K562 (cell line): ENCODE results near the gene HBQ1. TPM values are rescaled to one million over a fixed set of nuclear protein-coding genes. Genes with fewer than 3 reads are reported as not detected.

Experiments
- ATAC-seq: fragments of 200-7000 bp; cut with Tn5 transposase; 3 replicates; pipeline ENCODE4 v1.9.1; 2020; ENCODE audit warnings: moderate library complexity
- BruUV-seq: library from RNA; stranded (reverse); fragments of 400-500 nt; replicated peaks from 2 replicates; lab custom pipeline; 2021; lab: Mats Ljungman, UMichigan
- CTCF ChIA-PET: fragments of 300-600 bp; formaldehyde crosslinking; extraction: SDS; loops from one replicate; lab custom pipeline; 2021; ENCODE audit warnings: low intra/inter-chr PET ratio; lab: Yijun Ruan, JAX
- POLR2A ChIA-PET: fragments of 300-600, 350-650 bp; sonication (Branson Sonifier 250); formaldehyde crosslinking; extraction: SDS; loops from one replicate; lab custom pipeline; 2021; ENCODE audit warnings: antibody characterized with exemption, inconsistent platforms; lab: Yijun Ruan, JAX
- DNase-seq, 4 experiments: peaks; one replicate each; pipeline versions ENCODE4 v3.0.0 to v3.0.0-alpha.2; 2011 to 2018; ENCODE audit warnings: low spot score in 3 of 4, mixed read lengths in 3 of 4; ENCODE audit errors: extremely low read depth in 1 of 4
- FAIRE-seq: peaks from 2 replicates; lab custom pipeline; 2011; peaks lifted over from hg19 to GRCh38; lab: Jason Lieb, UNC
- H2AFZ ChIP-seq: 2 replicates; pipeline ENCODE4 v1.6.0; 2011; ENCODE audit warnings: low read depth, low read length, control low read depth, inconsistent platforms
- H3K27ac ChIP-seq: fragments of 200-600 bp; 3 replicates; pipeline ENCODE4 v1.8.0; 2011; ENCODE audit warnings: low read depth, mild to moderate bottlenecking, control low read depth, inconsistent platforms, low read length, moderate library complexity, mixed read lengths; ENCODE audit errors: extremely low read depth
- H3K27me3 ChIP-seq, 2 experiments: fragments of 300-600 bp in 1 of 2; 2 replicates in 1 of 2; 3 replicates in 1 of 2; pipeline versions ENCODE4 v1.6.0 to v1.8.0; 2011; ENCODE audit warnings: inconsistent platforms in 2 of 2, low read length in 2 of 2, mild to moderate bottlenecking in 1 of 2, mixed read lengths in 1 of 2, moderate library complexity in 1 of 2; ENCODE audit not compliant: control insufficient read depth in 2 of 2, insufficient read depth in 2 of 2
- H3K36me3 ChIP-seq: fragments of 300-600 bp; 3 replicates; pipeline ENCODE4 v1.8.0; 2011; ENCODE audit warnings: mild to moderate bottlenecking, low read length, inconsistent platforms; ENCODE audit not compliant: control insufficient read depth, insufficient read depth
- H3K4me1 ChIP-seq, 2 experiments: fragments of 200-600 bp in 1 of 2; replicated peaks in 1 of 2; 2 replicates in 1 of 2; 3 replicates in 1 of 2; pipeline versions ENCODE4 v1.5.1 to v1.8.0; 2011; ENCODE audit warnings: inconsistent platforms in 2 of 2, low read length in 2 of 2, mild to moderate bottlenecking in 1 of 2, mixed read lengths in 1 of 2, moderate library complexity in 1 of 2; ENCODE audit not compliant: control insufficient read depth in 2 of 2, insufficient read depth in 2 of 2
- H3K4me2 ChIP-seq: 2 replicates; pipeline ENCODE4 v1.6.1; 2011; ENCODE audit warnings: low read length, control low read depth, inconsistent platforms, mixed read lengths; ENCODE audit not compliant: insufficient read depth
- H3K4me3 ChIP-seq: fragments of 200-600 bp; sonication (generic), shearing (Covaris generic); 2 replicates; pipeline ENCODE4 v1.5.1; 2016; ENCODE audit warnings: control low read depth, inconsistent platforms
- H3K79me2 ChIP-seq: fragments of 200-600 bp; 3 replicates; pipeline ENCODE4 v1.8.0; 2011; ENCODE audit warnings: low read length, inconsistent platforms; ENCODE audit not compliant: control insufficient read depth, insufficient read depth
- H3K9ac ChIP-seq, 2 experiments: 2 replicates each; pipeline versions ENCODE4 v1.6.0 to v1.6.1; 2011; ENCODE audit warnings: low read depth in 2 of 2, low read length in 2 of 2, control low read depth in 1 of 2, inconsistent platforms in 1 of 2, mild to moderate bottlenecking in 1 of 2, mixed read lengths in 1 of 2; ENCODE audit not compliant: insufficient read depth in 1 of 2
- H3K9me1 ChIP-seq: one replicate; pipeline ENCODE4 v1.6.0; 2011; ENCODE audit warnings: inconsistent platforms, mild to moderate bottlenecking, low read length, moderate library complexity; ENCODE audit not compliant: control insufficient read depth, insufficient read depth
- H3K9me3 ChIP-seq: replicated peaks from 2 replicates; pipeline ENCODE4 v1.5.1; 2011; ENCODE audit warnings: low read depth, low read length, inconsistent platforms; ENCODE audit not compliant: control insufficient read depth, insufficient read depth
- H4K20me1 ChIP-seq: replicated peaks from 2 replicates; pipeline ENCODE4 v1.6.1; 2011; ENCODE audit warnings: low read length, inconsistent platforms, mixed read lengths; ENCODE audit not compliant: control insufficient read depth, insufficient read depth
- CBFB ChIP-seq: sonication (generic); formaldehyde crosslinking; IDR thresholded peaks from 2 replicates; pipeline ENCODE4 v1.4.0; 2020; ENCODE audit warnings: mild to moderate bottlenecking, missing genetic modification reagents
- CTBP1 ChIP-seq: fragments of 450-650 bp; IDR thresholded peaks from 2 replicates; pipeline ENCODE4 v1.6.1; 2016; ENCODE audit warnings: borderline replicate concordance
- E2F3 ChIP-seq: fragments of 250-450 bp; sonication (Bioruptor Pico); IDR thresholded peaks from 2 replicates; pipeline ENCODE4 v1.4.0; 2020; ENCODE audit warnings: mild to moderate bottlenecking
- ESRRA ChIP-seq: fragments of 450-650 bp; IDR thresholded peaks from 2 replicates; pipeline ENCODE4 v1.6.1; 2014; ENCODE audit warnings: low read depth, mild to moderate bottlenecking, moderate library complexity, borderline replicate concordance
- ETS2 ChIP-seq: IDR thresholded peaks from 2 replicates; pipeline ENCODE4 v1.6.1; 2016; ENCODE audit warnings: borderline replicate concordance, missing genetic modification characterization, mild to moderate bottlenecking, moderate library complexity, missing compliant biosample characterization; ENCODE audit not compliant: poor library complexity, severe bottlenecking
- FUS ChIP-seq: fragments of 200-400 bp; formaldehyde crosslinking; optimal IDR thresholded peaks from 2 replicates; pipeline ENCODE3; 2017; ENCODE audit warnings: low read depth, low read length
- GABPA ChIP-seq: fragments of 200-800 bp; sonication (Bioruptor generic); conservative IDR thresholded peaks from 2 replicates; pipeline ENCODE4 v1.6.1; 2016; ENCODE audit warnings: low read depth, missing genetic modification characterization, missing compliant biosample characterization
- HMG20A ChIP-seq: fragments of 450-650 bp; formaldehyde crosslinking; conservative IDR thresholded peaks from 2 replicates; pipeline ENCODE4 v1.4.0; 2020; ENCODE audit warnings: mild to moderate bottlenecking, mixed read lengths
- IRF2 ChIP-seq: sonication (generic); formaldehyde crosslinking; IDR thresholded peaks from 2 replicates; pipeline ENCODE4 v1.8.1; 2022; ENCODE audit warnings: mild to moderate bottlenecking, missing genetic modification reagents
- JUN ChIP-seq, 2 experiments: sonication (generic) in 1 of 2; formaldehyde crosslinking in 1 of 2; IDR thresholded peaks; 2 replicates each; pipeline versions ENCODE4 v1.6.1 to v1.8.0; 2012 to 2022; ENCODE audit warnings: borderline replicate concordance in 2 of 2, mild to moderate bottlenecking in 2 of 2, improper control_type of control experiment in 1 of 2, low read depth in 1 of 2, low read length in 1 of 2, missing genetic modification reagents in 1 of 2
- NFRKB ChIP-seq: fragments of 450-650 bp; IDR thresholded peaks from 2 replicates; pipeline ENCODE4 v1.6.1; 2016; ENCODE audit warnings: low read depth
- ZKSCAN3 ChIP-seq: fragments of 250-450 bp; sonication (Bioruptor Pico); IDR thresholded peaks from 2 replicates; pipeline ENCODE4 v1.4.0; 2020
- WGBS: fragments of 100-300 bp; shearing (Covaris generic); methylation state at CpG from one replicate; pipeline ENCODE4 v1.1.6; 2016; ENCODE audit warnings: low coverage, mixed read lengths; ENCODE audit not compliant: insufficient coverage; ENCODE audit errors: missing lambda C conversion rate; 5-methylcytosine and 5-hydroxymethylcytosine counted together
- in situ Hi-C: fragments of 300-500 bp; cut with MboI; formaldehyde crosslinking; loops from 4 replicates; pipeline ENCODE4 v1.15.0; 2018; ENCODE audit warnings: inconsistent platforms, mixed read lengths
- intact Hi-C: fragments of 100-400 bp; cut with micrococcal nuclease; formaldehyde crosslinking; loops from 2 replicates; pipeline ENCODE4 v1.14.2; 2022
- polyA plus RNA-seq, 8 experiments: library from polyadenylated mRNA; depleted of rRNA in 4 of 8; stranded (reverse) in 5 of 8; unstranded in 3 of 8; fragments of >200 nt; fragmentation: Nextera tagmentation in 2 of 8; fragmentation: Illumina TruSeq in 1 of 8; extraction: Ambion mirVana in 2 of 8; extraction: Trizol in 1 of 8; gene quantifications; 2 replicates each; pipeline versions ENCODE4 v1.2.1 to v1.2.3, GENCODE V29; 2011 to 2014; ENCODE audit warnings: inconsistent platforms in 1 of 8, missing spikeins in 1 of 8
- total RNA-seq, 7 experiments: library from RNA; depleted of rRNA in 6 of 7; stranded (reverse); fragments of >200 nt in 6 of 7; fragmentation: Illumina TruSeq in 2 of 7; extraction: Trizol in 2 of 7; gene quantifications; 2 replicates each; pipeline versions ENCODE4 v1.2.1 to v1.2.3, GENCODE V29; 2011 to 2021; ENCODE audit warnings: low replicate concordance in 1 of 7
- TF ChIP-seq, protein P1 (sequence below): fragments of 250-450 bp; sonication (Bioruptor Pico); IDR thresholded peaks from 2 replicates; pipeline ENCODE4 v1.4.0; 2020; ENCODE audit warnings: mild to moderate bottlenecking, moderate library complexity
- TF ChIP-seq, protein P2 (sequence below): fragments of 450-650 bp; formaldehyde crosslinking; IDR thresholded peaks from 2 replicates; pipeline ENCODE4 v1.4.0; 2020; ENCODE audit warnings: mild to moderate bottlenecking, moderate library complexity

The HBQ1 gene
- total and polyA plus RNA-seq, 9 of the 15 experiments (the other 6 are each of a cell fraction or from before 2014, with no cell fraction given), result 2.3 to 190 (median 19.8) TPM

DNA sequence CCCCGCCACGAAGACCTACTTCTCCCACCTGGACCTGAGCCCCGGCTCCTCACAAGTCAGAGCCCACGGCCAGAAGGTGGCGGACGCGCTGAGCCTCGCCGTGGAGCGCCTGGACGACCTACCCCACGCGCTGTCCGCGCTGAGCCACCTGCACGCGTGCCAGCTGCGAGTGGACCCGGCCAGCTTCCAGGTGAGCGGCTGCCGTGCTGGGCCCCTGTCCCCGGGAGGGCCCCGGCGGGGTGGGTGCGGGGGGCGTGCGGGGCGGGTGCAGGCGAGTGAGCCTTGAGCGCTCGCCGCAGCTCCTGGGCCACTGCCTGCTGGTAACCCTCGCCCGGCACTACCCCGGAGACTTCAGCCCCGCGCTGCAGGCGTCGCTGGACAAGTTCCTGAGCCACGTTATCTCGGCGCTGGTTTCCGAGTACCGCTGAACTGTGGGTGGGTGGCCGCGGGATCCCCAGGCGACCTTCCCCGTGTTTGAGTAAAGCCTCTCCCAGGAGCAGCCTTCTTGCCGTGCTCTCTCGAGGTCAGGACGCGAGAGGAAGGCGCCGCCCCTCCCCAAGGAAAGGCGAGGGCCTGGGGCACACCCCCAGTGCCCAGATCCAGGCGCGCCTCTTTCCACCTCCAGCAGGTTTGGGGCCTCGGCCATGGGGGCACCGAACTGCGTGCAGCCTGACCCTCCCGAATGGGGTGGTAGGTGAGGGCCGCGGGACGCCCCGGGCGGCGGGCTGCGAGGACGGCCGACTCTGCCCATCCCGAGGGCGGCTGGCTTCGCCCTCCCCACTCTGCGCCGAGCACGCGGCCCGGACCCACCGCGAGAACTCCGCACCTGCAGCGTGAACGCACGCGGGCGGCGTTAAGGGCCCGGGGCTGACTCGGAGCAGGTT lies 664 bp downstream of the HBQ1 start:
- Histone ChIP-seq H3K9ac (peak overlapping the region; percentile 72 to 98), H3K27ac (peak overlapping the region; percentile 83), H2AFZ (peak overlapping the region; percentile 84)
- TF ChIP-seq, protein P1, sequence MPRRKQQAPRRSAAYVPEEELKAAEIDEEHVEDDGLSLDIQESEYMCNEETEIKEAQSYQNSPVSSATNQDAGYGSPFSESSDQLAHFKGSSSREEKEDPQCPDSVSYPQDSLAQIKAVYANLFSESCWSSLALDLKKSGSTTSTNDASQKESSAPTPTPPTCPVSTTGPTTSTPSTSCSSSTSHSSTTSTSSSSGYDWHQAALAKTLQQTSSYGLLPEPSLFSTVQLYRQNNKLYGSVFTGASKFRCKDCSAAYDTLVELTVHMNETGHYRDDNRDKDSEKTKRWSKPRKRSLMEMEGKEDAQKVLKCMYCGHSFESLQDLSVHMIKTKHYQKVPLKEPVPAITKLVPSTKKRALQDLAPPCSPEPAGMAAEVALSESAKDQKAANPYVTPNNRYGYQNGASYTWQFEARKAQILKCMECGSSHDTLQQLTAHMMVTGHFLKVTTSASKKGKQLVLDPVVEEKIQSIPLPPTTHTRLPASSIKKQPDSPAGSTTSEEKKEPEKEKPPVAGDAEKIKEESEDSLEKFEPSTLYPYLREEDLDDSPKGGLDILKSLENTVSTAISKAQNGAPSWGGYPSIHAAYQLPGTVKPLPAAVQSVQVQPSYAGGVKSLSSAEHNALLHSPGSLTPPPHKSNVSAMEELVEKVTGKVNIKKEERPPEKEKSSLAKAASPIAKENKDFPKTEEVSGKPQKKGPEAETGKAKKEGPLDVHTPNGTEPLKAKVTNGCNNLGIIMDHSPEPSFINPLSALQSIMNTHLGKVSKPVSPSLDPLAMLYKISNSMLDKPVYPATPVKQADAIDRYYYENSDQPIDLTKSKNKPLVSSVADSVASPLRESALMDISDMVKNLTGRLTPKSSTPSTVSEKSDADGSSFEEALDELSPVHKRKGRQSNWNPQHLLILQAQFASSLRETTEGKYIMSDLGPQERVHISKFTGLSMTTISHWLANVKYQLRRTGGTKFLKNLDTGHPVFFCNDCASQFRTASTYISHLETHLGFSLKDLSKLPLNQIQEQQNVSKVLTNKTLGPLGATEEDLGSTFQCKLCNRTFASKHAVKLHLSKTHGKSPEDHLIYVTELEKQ (CRISPR knock-in tag), result no peak
- TF ChIP-seq E2F3 (CRISPR knock-in tag) (no peak), NFRKB (no peak), CBFB (peak; percentile 89; the same call in 1 of the 2 replicates), JUN (IDR thresholded peaks at IDR 0.05; ENCODE audit: borderline replicate concordance, low read depth, low read length) (peak; percentile 52; the same call in 1 of the 2 replicates), JUN (CRISPR knock-in tag; IDR thresholded peaks at IDR 0.05; ENCODE audit: borderline replicate concordance) (peak; percentile 99), ESRRA (peak; percentile 64; the same call in 1 of the 2 replicates), FUS (peak; percentile 93), ZKSCAN3 (no peak), ETS2 (tag) (no peak), CTBP1 (peak; percentile 93), GABPA (tag) (no peak), HMG20A (CRISPR knock-in tag) (no peak), IRF2 (CRISPR knock-in tag) (peak; percentile 94)
- TF ChIP-seq, protein P2, sequence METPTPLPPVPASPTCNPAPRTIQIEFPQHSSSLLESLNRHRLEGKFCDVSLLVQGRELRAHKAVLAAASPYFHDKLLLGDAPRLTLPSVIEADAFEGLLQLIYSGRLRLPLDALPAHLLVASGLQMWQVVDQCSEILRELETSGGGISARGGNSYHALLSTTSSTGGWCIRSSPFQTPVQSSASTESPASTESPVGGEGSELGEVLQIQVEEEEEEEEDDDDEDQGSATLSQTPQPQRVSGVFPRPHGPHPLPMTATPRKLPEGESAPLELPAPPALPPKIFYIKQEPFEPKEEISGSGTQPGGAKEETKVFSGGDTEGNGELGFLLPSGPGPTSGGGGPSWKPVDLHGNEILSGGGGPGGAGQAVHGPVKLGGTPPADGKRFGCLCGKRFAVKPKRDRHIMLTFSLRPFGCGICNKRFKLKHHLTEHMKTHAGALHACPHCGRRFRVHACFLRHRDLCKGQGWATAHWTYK (CRISPR knock-in tag), result peak; percentile 83; the same call in 1 of the 2 replicates

More for the DNA sequence above, 664 bp downstream of the HBQ1 start:
- Histone ChIP-seq H4K20me1 (0 out of 2 replicates have a peak, but pooled peaks cover 6% of the 10 kb centered on the region), H3K4me1 (peaks cover 17 to 54% of the 10 kb centered on the region in 2 experiments; a peak in 4 of 5 replicates), H3K79me2 (peaks cover 47% of the 10 kb centered on the region), H3K9me1 (peaks cover 3% of the 10 kb centered on the region), H3K36me3 (peaks cover 35% of the 10 kb centered on the region), H3K27me3 (no peaks in the 10 kb centered on the region), H3K4me2 (peak overlapping the region; percentile 91), H3K4me3 (peak overlapping the region; percentile 61), H3K9me3 (no peaks in the 10 kb centered on the region)
- DNase-seq (peak; percentile 43 to 95 (median 72)), ATAC-seq (peak; percentile 82), FAIRE-seq (peak; percentile 84)
- POLR2A ChIA-PET, result interaction anchor here (0.7 to 1.4 kb wide), 6 partner anchors 10 to 144 kb away, joined by 3 to 7 read pairs (median 3); no protein-coding TSS in a partner anchor
- 1% methylated on average over 64 of the region's 89 CpGs for WGBS
- in situ Hi-C loops (loop anchor here (5.0 kb wide), 1 partner anchor 74 kb away; no protein-coding TSS in a partner anchor), intact Hi-C loops (loop anchor here (2.0 kb wide), 1 partner anchor 74 kb away; no protein-coding TSS in a partner anchor)
- BruUV-seq, result no TSS peak
- CTCF ChIA-PET, result interaction anchor here (1.2 to 4.5 kb wide), 5 partner anchors 70 to 115 kb away, joined by 5 to 42 read pairs (median 27); no protein-coding TSS in a partner anchor
